OCI-LY3 (cell line): Measurements from ENCODE around the gene TEDC2.

Experiments used
- EZH2phosphoT487 ChIP-seq: fragments of 200-600 bp; shearing (Covaris generic); IDR thresholded peaks from 2 replicates; pipeline ENCODE4 v1.6.1; 2018; ENCODE audit warnings: antibody characterized with exemption, mixed run types, low read depth
- TF ChIP-seq, protein P1 (sequence below): fragments of 200-600, 300-600 bp; sonication (generic); IDR thresholded peaks from 2 replicates; pipeline ENCODE4 v1.5.1; 2014; ENCODE audit warnings: antibody characterized with exemption, low read length, low read depth

DNA sequence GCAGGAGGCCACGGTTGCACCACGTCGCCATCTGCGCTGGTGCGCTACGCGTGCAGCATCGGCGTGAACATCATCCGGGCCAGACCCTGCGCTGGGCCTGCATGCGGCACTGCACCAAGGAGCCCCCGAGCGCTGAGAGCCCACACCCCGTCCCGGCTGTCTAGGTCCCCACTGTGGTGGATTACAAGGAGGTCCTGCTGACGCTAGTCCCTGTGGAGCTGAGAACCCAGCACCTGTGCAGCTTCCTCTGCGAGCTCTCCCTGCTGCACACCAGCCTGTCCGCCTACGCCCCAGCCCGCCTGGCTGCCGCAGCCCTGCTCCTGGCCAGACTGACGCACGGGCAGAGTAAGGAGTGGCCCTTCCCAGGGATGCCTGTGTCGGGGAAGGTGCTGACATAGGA lies 10.8 kb upstream of the TEDC2 start:
- TF ChIP-seq, protein P1, sequence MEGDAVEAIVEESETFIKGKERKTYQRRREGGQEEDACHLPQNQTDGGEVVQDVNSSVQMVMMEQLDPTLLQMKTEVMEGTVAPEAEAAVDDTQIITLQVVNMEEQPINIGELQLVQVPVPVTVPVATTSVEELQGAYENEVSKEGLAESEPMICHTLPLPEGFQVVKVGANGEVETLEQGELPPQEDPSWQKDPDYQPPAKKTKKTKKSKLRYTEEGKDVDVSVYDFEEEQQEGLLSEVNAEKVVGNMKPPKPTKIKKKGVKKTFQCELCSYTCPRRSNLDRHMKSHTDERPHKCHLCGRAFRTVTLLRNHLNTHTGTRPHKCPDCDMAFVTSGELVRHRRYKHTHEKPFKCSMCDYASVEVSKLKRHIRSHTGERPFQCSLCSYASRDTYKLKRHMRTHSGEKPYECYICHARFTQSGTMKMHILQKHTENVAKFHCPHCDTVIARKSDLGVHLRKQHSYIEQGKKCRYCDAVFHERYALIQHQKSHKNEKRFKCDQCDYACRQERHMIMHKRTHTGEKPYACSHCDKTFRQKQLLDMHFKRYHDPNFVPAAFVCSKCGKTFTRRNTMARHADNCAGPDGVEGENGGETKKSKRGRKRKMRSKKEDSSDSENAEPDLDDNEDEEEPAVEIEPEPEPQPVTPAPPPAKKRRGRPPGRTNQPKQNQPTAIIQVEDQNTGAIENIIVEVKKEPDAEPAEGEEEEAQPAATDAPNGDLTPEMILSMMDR, result no peak
- TF ChIP-seq EZH2phosphoT487, result no peak
